Measurements from ENCODE around the gene ILF3. TPM values are rescaled to one million over a fixed set of nuclear protein-coding genes. Genes with fewer than 3 reads are reported as not detected.

The ILF3 gene
- total and polyA plus RNA-seq, 2 donors (not counting 3 experiments of a cell fraction or from before 2014, with no cell fraction given) = 186 to 459 TPM

DNA sequence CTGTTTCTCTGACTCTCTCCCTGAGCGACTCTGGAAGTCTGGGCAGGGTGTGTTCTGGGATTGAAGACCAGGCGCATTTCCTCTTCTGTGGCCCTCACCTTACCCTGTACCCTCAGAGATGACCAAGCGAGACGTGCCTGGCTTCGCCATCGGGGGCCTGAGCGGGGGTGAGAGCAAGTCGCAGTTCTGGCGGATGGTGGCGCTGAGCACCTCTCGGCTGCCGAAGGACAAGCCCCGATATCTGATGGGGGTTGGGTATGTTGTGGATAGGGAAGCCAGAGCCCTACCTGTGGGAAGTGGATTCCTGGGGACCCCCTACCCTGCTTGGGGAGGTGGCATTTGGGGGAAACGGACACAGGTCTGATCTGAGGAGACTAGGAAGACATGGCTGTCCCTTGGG is 57.9 kb downstream of the ILF3 start:
- TF ChIP-seq MAX (IDR thresholded peaks at IDR 0.05; ENCODE audit: insufficient read depth, insufficient read length) = no peak
- peaks cover 0 to 3% of the 10 kb centered on the region in 2 experiments for H3K36me3 ChIP-seq (ENCODE audit: control insufficient read depth in 2 of 2, extremely low read depth in 1 of 2, insufficient read depth in 2 of 2, low read length in 2 of 2)
- no peaks in the 10 kb centered on the region for H3K27me3 ChIP-seq (ENCODE audit: control insufficient read depth in 2 of 2, insufficient read depth in 2 of 2, low read length in 2 of 2)
- intact Hi-C loops (cut with micrococcal nuclease) (no loop called here), dilution Hi-C loops (cut with MboI; ENCODE audit: extremely low pct_ligation_motif_present, low sequenced_read_pairs) (no loop called here)
- no peak overlapping the region for H3K4me2 ChIP-seq (ENCODE audit: insufficient read depth, low read length)
- no peaks in the 10 kb centered on the region for H3K9me3 ChIP-seq (replicated peaks; ENCODE audit: control insufficient read depth, insufficient read depth, low read length)
- ChIA-PET POLR2A (no interaction called here), CTCF (interaction anchor here (1.6 kb wide), 1 partner anchor 12 kb away, joined by 4 read pairs; no protein-coding TSS in a partner anchor)
- FAIRE-seq (no peak), DNase-seq (ENCODE audit: low read depth, low spot score) (no peak)
- no TSS peak for BruUV-seq (replicated peaks)
- H3K9ac ChIP-seq (replicated peaks; ENCODE audit: extremely low read depth, insufficient read depth, low read length) = no peak overlapping the region
- H2AFZ ChIP-seq (ENCODE audit: low read depth, low read length) = no peak overlapping the region
- no peak overlapping the region for H3K27ac ChIP-seq (ENCODE audit: insufficient read depth, low read depth, low read length)
- peaks cover under 1% of the 10 kb centered on the region for H3K4me1 ChIP-seq (ENCODE audit: control insufficient read depth, extremely low read depth, insufficient read depth, low read length)
- H4K20me1 ChIP-seq (replicated peaks; ENCODE audit: control insufficient read depth, extremely low read depth, insufficient read depth, low read length) = no peaks in the 10 kb centered on the region
- H3K4me3 ChIP-seq (replicated peaks in 1 of 3; ENCODE audit: insufficient read depth in 1 of 3, low read depth in 1 of 3, low read length in 3 of 3) = no peak overlapping the region
- H3K9me1 ChIP-seq (replicated peaks; ENCODE audit: control insufficient read depth, extremely low read depth, insufficient read depth, low read length) = no peaks in the 10 kb centered on the region
- no peaks in the 10 kb centered on the region for H3K79me2 ChIP-seq (ENCODE audit: control insufficient read depth, insufficient read depth, low read length)

GRCh38 chr19:10712754-10713153 is 58.6 kb downstream of the ILF3 start:
- ChIA-PET CTCF (interaction anchor here (1.6 kb wide), 1 partner anchor 13 kb away, joined by 4 read pairs; no protein-coding TSS in a partner anchor), POLR2A (no interaction called here)
- TF ChIP-seq, protein P1, sequence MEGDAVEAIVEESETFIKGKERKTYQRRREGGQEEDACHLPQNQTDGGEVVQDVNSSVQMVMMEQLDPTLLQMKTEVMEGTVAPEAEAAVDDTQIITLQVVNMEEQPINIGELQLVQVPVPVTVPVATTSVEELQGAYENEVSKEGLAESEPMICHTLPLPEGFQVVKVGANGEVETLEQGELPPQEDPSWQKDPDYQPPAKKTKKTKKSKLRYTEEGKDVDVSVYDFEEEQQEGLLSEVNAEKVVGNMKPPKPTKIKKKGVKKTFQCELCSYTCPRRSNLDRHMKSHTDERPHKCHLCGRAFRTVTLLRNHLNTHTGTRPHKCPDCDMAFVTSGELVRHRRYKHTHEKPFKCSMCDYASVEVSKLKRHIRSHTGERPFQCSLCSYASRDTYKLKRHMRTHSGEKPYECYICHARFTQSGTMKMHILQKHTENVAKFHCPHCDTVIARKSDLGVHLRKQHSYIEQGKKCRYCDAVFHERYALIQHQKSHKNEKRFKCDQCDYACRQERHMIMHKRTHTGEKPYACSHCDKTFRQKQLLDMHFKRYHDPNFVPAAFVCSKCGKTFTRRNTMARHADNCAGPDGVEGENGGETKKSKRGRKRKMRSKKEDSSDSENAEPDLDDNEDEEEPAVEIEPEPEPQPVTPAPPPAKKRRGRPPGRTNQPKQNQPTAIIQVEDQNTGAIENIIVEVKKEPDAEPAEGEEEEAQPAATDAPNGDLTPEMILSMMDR (IDR thresholded peaks at IDR 0.05; ENCODE audit: extremely low read depth in 1 of 2, insufficient read depth in 1 of 2, low read depth in 1 of 2, low read length in 2 of 2) = no peak
- TF ChIP-seq GATA2 (IDR thresholded peaks at IDR 0.05; ENCODE audit: insufficient read depth, insufficient read length, low read depth, low read length) (no peak), POLR2AphosphoS5 (IDR thresholded peaks at IDR 0.05; ENCODE audit: insufficient read depth, low read depth, low read length) (no peak), JUN (IDR thresholded peaks at IDR 0.05; ENCODE audit: borderline replicate concordance, insufficient read depth, insufficient read length, low read depth) (no peak), POLR2A (IDR thresholded peaks at IDR 0.05; ENCODE audit: low read depth, low read length) (no peak), MAX (IDR thresholded peaks at IDR 0.05; ENCODE audit: insufficient read depth, insufficient read length) (no peak), MYC (IDR thresholded peaks at IDR 0.05; ENCODE audit: low read depth, low read length) (no peak), FOS (IDR thresholded peaks at IDR 0.05; ENCODE audit: borderline replicate concordance, insufficient read depth, low read length) (no peak), EZH2 (IDR thresholded peaks at IDR 0.05; ENCODE audit: borderline replicate concordance, low read depth, low read length, severe bottlenecking) (no peak)
- H3K9me3 ChIP-seq (replicated peaks; ENCODE audit: control insufficient read depth, insufficient read depth, low read length) = no peaks in the 10 kb centered on the region
- FAIRE-seq (no peak), DNase-seq (ENCODE audit: low read depth, low spot score) (no peak)
- H4K20me1 ChIP-seq (replicated peaks; ENCODE audit: control insufficient read depth, extremely low read depth, insufficient read depth, low read length) = no peaks in the 10 kb centered on the region
- H3K36me3 ChIP-seq (ENCODE audit: control insufficient read depth in 2 of 2, extremely low read depth in 1 of 2, insufficient read depth in 2 of 2, low read length in 2 of 2) = no peaks in the 10 kb centered on the region
- H3K9ac ChIP-seq (replicated peaks; ENCODE audit: extremely low read depth, insufficient read depth, low read length) = no peak overlapping the region
- H3K9me1 ChIP-seq (replicated peaks; ENCODE audit: control insufficient read depth, extremely low read depth, insufficient read depth, low read length) = no peaks in the 10 kb centered on the region
- no TSS peak for BruUV-seq (replicated peaks)
- no peak overlapping the region for H2AFZ ChIP-seq (ENCODE audit: low read depth, low read length)
- dilution Hi-C loops (cut with MboI; ENCODE audit: extremely low pct_ligation_motif_present, low sequenced_read_pairs) (no loop called here), intact Hi-C loops (cut with micrococcal nuclease) (no loop called here)
- H3K27ac ChIP-seq (ENCODE audit: insufficient read depth, low read depth, low read length) = no peak overlapping the region
- no peak overlapping the region for H3K4me3 ChIP-seq (replicated peaks in 1 of 3; ENCODE audit: insufficient read depth in 1 of 3, low read depth in 1 of 3, low read length in 3 of 3)
- peaks cover 2% of the 10 kb centered on the region for H3K4me1 ChIP-seq (ENCODE audit: control insufficient read depth, extremely low read depth, insufficient read depth, low read length)
- no peaks in the 10 kb centered on the region for H3K79me2 ChIP-seq (ENCODE audit: control insufficient read depth, insufficient read depth, low read length)
- no peak overlapping the region for H3K4me2 ChIP-seq (ENCODE audit: insufficient read depth, low read length)
- H3K27me3 ChIP-seq (ENCODE audit: control insufficient read depth in 2 of 2, insufficient read depth in 2 of 2, low read length in 2 of 2) = no peaks in the 10 kb centered on the region
